ENCODE data around the gene ELP4.

Gene ELP4

DNA sequence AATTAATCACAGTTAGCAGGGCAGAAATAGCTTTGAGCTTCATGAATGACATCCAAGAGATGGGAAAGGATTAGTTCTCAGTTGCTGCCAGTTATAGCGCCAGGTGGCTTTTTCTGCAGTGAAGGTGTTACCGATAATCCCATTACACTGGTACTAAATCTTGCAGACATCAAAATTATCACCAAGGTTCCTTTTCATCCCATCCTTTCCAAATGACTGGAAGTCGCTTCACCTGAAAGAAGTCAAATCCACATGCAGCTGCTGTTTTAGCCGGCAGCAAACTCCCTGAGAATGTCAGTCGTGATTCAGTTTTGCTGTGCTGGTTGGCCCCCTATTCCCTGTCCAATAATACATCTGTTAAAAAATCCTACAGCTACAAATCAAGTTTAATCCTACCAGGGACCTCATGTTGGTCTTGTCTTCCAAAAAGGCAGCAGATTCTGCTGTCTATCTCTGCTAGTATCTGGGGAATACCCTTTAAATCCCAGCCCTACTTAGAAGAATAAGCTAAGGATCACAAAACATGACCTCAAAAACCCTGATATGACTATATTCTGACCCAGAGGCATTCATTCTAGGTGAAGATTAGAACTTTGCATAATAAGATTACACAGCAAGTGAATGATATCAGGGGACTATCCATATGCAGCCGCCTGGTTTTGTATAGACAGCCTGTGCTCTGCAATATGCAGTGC is 31.9 kb upstream of the ELP4 start:
- Histone ChIP-seq H3K27ac (ENCODE audit: low read depth, low read length) (no peak overlapping the region), H3K27me3 (ENCODE audit: low read length) (no peaks in the 10 kb centered on the region), H3F3A (ENCODE audit: insufficient read depth) (no peaks in the 10 kb centered on the region; the same call in 1 of the 2 replicates), H3K9me2 (replicated peaks; ENCODE audit: insufficient read depth, low read length) (no peaks in the 10 kb centered on the region), H4K20me1 (ENCODE audit: low read depth, low read length) (peaks cover 29% of the 10 kb centered on the region), H3K9ac (ENCODE audit: low read length) (no peak overlapping the region), H3K9me3 (ENCODE audit: insufficient read depth, low read length) (no peaks in the 10 kb centered on the region), H3K4me3 (ENCODE audit: insufficient read depth, low read length, poor library complexity, severe bottlenecking) (no peak overlapping the region), H2AFZ (ENCODE audit: low read depth, low read length, severe bottlenecking) (no peak overlapping the region), H3K79me2 (ENCODE audit: insufficient read depth, low read length) (peaks cover 48% of the 10 kb centered on the region; the same call in 1 of the 2 replicates), H3K36me3 (ENCODE audit: low read length) (no peaks in the 10 kb centered on the region), H3K4me2 (ENCODE audit: low read depth, low read length, poor library complexity, severe bottlenecking) (no peak overlapping the region)
- TF ChIP-seq, protein P1, sequence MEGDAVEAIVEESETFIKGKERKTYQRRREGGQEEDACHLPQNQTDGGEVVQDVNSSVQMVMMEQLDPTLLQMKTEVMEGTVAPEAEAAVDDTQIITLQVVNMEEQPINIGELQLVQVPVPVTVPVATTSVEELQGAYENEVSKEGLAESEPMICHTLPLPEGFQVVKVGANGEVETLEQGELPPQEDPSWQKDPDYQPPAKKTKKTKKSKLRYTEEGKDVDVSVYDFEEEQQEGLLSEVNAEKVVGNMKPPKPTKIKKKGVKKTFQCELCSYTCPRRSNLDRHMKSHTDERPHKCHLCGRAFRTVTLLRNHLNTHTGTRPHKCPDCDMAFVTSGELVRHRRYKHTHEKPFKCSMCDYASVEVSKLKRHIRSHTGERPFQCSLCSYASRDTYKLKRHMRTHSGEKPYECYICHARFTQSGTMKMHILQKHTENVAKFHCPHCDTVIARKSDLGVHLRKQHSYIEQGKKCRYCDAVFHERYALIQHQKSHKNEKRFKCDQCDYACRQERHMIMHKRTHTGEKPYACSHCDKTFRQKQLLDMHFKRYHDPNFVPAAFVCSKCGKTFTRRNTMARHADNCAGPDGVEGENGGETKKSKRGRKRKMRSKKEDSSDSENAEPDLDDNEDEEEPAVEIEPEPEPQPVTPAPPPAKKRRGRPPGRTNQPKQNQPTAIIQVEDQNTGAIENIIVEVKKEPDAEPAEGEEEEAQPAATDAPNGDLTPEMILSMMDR (IDR thresholded peaks at IDR 0.05; ENCODE audit: insufficient read depth, low read length, poor library complexity, severe bottlenecking), result no peak
- no peak for TF ChIP-seq EZH2phosphoT487 (conservative IDR thresholded peaks at IDR 0.05; ENCODE audit: low read length)

DNA sequence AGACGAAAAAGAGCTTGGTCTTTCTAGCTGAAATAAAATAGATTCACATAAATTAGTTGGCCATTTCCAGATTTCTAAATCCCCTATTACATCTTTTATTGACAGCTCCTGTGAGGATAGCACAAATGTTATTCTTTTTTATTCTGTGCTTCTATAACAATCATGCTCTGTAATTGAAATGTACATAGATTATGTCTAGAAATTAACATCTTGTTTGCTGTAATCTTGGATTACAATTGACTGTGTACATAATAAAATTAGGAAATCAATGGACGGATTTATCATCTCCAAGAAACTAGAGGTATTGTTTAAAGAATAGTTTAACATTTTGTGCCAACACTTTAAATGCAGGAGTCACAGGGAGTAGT is 31.4 kb upstream of the ELP4 start:
- H4K20me1 ChIP-seq (ENCODE audit: low read depth, low read length), result peaks cover 31% of the 10 kb centered on the region
- H3K4me2 ChIP-seq (ENCODE audit: low read depth, low read length, poor library complexity, severe bottlenecking), result no peak overlapping the region
- H3K79me2 ChIP-seq (ENCODE audit: insufficient read depth, low read length), result peaks cover 53% of the 10 kb centered on the region; the same call in 1 of the 2 replicates
- no peak overlapping the region for H3K27ac ChIP-seq (ENCODE audit: low read depth, low read length)
- no peaks in the 10 kb centered on the region for H3K27me3 ChIP-seq (ENCODE audit: low read length)
- H3K9ac ChIP-seq (ENCODE audit: low read length), result no peak overlapping the region
- no peaks in the 10 kb centered on the region for H3K9me3 ChIP-seq (ENCODE audit: insufficient read depth, low read length)
- H3K36me3 ChIP-seq (ENCODE audit: low read length), result no peaks in the 10 kb centered on the region
- H3F3A ChIP-seq (ENCODE audit: insufficient read depth), result no peaks in the 10 kb centered on the region; the same call in 1 of the 2 replicates
- no peak overlapping the region for H3K4me3 ChIP-seq (ENCODE audit: insufficient read depth, low read length, poor library complexity, severe bottlenecking)
- no peak overlapping the region for H2AFZ ChIP-seq (ENCODE audit: low read depth, low read length, severe bottlenecking)
- no peak for TF ChIP-seq EZH2phosphoT487 (conservative IDR thresholded peaks at IDR 0.05; ENCODE audit: low read length)
- TF ChIP-seq, protein P1 (IDR thresholded peaks at IDR 0.05; ENCODE audit: insufficient read depth, low read length, poor library complexity, severe bottlenecking), result no peak
- H3K9me2 ChIP-seq (replicated peaks; ENCODE audit: insufficient read depth, low read length), result no peaks in the 10 kb centered on the region

DNA sequence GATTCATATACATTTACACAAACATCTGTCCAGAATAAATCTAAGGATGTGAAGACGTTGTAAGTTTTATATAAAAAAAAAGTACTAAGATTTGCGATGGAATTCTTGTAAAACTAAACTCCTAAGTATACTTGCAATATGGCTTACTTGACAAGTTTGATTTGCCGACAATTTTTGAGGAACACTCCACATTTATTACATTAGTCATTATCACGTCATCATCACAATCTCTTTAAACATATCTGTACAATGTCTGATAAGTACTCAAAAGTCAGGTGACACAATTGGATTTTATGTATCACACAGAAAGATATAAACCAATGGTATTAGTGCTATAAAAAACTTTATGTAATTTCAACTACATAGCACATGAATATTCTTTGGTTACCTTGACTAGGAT is 30.5 kb upstream of the ELP4 start:
- Histone ChIP-seq H3K9ac (ENCODE audit: low read length) (no peak overlapping the region), H3K9me2 (replicated peaks; ENCODE audit: insufficient read depth, low read length) (no peaks in the 10 kb centered on the region), H3F3A (ENCODE audit: insufficient read depth) (no peaks in the 10 kb centered on the region; the same call in 1 of the 2 replicates), H3K4me2 (ENCODE audit: low read depth, low read length, poor library complexity, severe bottlenecking) (no peak overlapping the region), H3K9me3 (ENCODE audit: insufficient read depth, low read length) (no peaks in the 10 kb centered on the region), H3K79me2 (ENCODE audit: insufficient read depth, low read length) (peaks cover 57% of the 10 kb centered on the region; the same call in 1 of the 2 replicates), H3K27ac (ENCODE audit: low read depth, low read length) (no peak overlapping the region), H3K4me3 (ENCODE audit: insufficient read depth, low read length, poor library complexity, severe bottlenecking) (no peak overlapping the region), H3K27me3 (ENCODE audit: low read length) (no peaks in the 10 kb centered on the region), H4K20me1 (ENCODE audit: low read depth, low read length) (peaks cover 31% of the 10 kb centered on the region), H3K36me3 (ENCODE audit: low read length) (no peaks in the 10 kb centered on the region), H2AFZ (ENCODE audit: low read depth, low read length, severe bottlenecking) (no peak overlapping the region)
- no peak for TF ChIP-seq EZH2phosphoT487 (conservative IDR thresholded peaks at IDR 0.05; ENCODE audit: low read length)
- TF ChIP-seq, protein P1 (IDR thresholded peaks at IDR 0.05; ENCODE audit: insufficient read depth, low read length, poor library complexity, severe bottlenecking), result no peak

Measured in SU-DHL-6 (cell line).